HUES6 (cell line): Measurements from ENCODE around the gene HSF2BP.
"Not testable (repeated sequence)": the region's sequence is repeated elsewhere in the genome, so short reads cannot be mapped to it uniquely, and the experiment has no call there.

Source experiments
- H3K27ac ChIP-seq: 2 replicates; pipeline ENCODE4 v1.7.0; 2013; ENCODE audit warnings: low read depth, mild to moderate bottlenecking, low read length, inconsistent platforms
- H3K27me3 ChIP-seq: 2 replicates; pipeline ENCODE4 v1.6.1; 2013; ENCODE audit warnings: low read length; ENCODE audit not compliant: control insufficient read depth, insufficient read depth
- H3K36me3 ChIP-seq: 2 replicates; pipeline ENCODE4 v1.6.1; 2013; ENCODE audit warnings: low read length; ENCODE audit not compliant: control insufficient read depth, insufficient read depth
- H3K4me1 ChIP-seq: 2 replicates; pipeline ENCODE4 v1.6.1; 2013; ENCODE audit warnings: low read length; ENCODE audit not compliant: control insufficient read depth, insufficient read depth
- H3K4me3 ChIP-seq: 2 replicates; pipeline ENCODE4 v1.5.1; 2013; ENCODE audit warnings: low read depth, low read length
- H3K9ac ChIP-seq: one replicate; pipeline ENCODE4 v1.6.1; 2013; ENCODE audit warnings: mild to moderate bottlenecking, low read length
- H3K9me3 ChIP-seq: 2 replicates; pipeline ENCODE4 v1.6.1; 2013; ENCODE audit warnings: low read depth, low read length; ENCODE audit not compliant: control insufficient read depth, insufficient read depth

The HSF2BP gene

DNA sequence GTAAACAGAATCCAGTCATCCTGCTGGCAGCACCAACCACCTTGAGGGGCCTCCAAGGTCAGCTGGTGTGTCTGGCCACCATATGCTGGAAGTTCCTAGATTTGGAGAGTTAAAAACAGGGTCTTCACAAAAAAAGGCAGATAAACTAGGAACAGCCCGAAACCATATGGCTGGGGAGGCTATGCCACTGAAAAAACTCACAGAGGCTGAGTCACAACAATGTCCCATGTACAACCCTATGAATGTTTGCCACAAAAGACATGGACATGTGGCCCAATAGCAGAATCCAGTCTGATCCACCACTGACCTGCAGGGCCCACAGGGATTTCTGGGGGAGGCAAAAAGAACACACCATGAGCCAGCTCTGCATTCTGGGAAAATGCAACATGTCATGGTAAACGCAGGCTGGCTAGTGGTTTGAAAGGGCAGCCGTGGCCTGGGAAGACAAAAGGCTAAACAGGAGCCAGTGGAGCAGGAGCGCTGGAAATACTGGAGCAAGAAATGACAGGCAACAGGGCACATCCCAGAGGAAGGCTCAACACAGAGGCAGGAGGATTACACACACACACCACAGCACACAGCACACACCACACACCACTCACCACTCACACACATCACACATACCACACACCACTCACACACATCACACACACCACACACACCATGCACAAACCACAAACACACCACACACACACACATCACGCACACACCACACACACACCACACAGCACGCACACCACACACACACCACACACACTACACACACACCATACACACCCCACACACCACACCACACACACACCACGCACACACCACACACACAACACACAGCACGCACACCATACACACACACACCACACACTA is 55.4 kb downstream of the HSF2BP start:
- Histone ChIP-seq H3K27me3 (no peaks in the 10 kb centered on the region), H3K4me3 (no peak overlapping the region), H3K9me3 (no peaks in the 10 kb centered on the region), H3K9ac (no peak overlapping the region), H3K27ac (no peak overlapping the region), H3K36me3 (no peaks in the 10 kb centered on the region), H3K4me1 (peaks cover 5% of the 10 kb centered on the region; the same call in 1 of the 2 replicates)

GRCh38 chr21:43603233-43603626 is 56.1 kb downstream of the HSF2BP start:
- Histone ChIP-seq H3K9ac (no peak overlapping the region), H3K27ac (no peak overlapping the region)

DNA sequence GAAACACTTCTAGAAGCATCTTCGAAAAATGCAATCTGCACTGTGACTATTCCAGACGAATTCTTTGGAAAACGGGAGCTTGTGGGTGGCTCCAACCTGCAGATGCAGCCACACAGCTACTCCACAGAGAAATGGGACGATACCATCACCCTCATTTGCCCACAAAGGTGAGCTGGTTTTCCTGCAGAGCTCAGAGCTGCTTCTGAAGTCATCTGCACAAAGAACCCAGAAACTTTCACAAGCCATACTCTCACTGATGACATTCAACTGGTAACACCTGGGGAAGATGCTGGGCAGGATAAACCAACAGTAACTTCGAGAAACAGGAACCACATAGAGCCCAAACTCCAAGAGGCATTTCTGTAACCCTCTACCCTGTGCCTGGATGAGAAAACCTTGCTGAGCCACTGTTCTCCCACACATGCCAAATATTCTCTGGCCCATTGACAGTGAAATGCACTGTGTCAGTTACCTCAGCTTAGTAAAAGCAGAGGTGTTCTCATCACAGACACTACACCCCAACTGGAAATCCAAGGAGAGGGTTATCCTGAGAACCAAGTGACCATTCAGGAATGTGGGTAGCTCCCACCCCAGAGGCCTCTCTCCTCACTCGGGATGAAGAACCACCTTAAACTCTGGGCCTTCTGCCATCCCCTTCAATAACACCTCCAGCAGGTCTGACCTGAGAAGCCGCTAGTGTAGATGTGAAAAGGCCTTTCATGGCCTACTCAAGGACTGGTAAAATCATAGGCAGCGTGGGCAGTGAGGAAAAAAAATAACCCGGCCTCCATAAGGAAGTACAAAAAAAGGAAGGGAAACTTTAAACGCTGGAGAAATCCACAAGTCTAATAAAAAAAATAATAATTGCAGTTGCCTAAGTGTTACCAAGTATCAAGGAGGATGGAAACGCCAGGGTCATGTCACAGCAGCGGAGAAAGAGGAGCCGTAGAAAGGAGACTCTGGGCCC is 56.7 kb downstream of the HSF2BP start:
- no peak overlapping the region for H3K4me3 ChIP-seq
- H3K4me1 ChIP-seq = peaks cover 5% of the 10 kb centered on the region; the same call in 1 of the 2 replicates
- no peak overlapping the region for H3K27ac ChIP-seq
- no peaks in the 10 kb centered on the region for H3K27me3 ChIP-seq
- no peaks in the 10 kb centered on the region for H3K36me3 ChIP-seq
- no peaks in the 10 kb centered on the region for H3K9me3 ChIP-seq
- no peak overlapping the region for H3K9ac ChIP-seq

More at GRCh38 chr21:43603233-43603626, 56.1 kb downstream of the HSF2BP start:
- Histone ChIP-seq H3K27me3 (no peaks in the 10 kb centered on the region), H3K4me1 (peaks cover 5% of the 10 kb centered on the region; the same call in 1 of the 2 replicates), H3K9me3 (no peaks in the 10 kb centered on the region), H3K4me3 (no peak overlapping the region), H3K36me3 (no peaks in the 10 kb centered on the region)

- Histone ChIP-seq H3K4me1 (no peaks in the 10 kb centered on the region), H3K9ac (no peak overlapping the region), H3K27me3 (no peaks in the 10 kb centered on the region), H3K4me3 (no peak overlapping the region), H3K27ac (no peak overlapping the region), H3K9me3 (no peaks in the 10 kb centered on the region), H3K36me3 (no peaks in the 10 kb centered on the region)
These were observed 58.5 kb downstream of the HSF2BP start for GRCh38 chr21:43600642-43601402.

DNA sequence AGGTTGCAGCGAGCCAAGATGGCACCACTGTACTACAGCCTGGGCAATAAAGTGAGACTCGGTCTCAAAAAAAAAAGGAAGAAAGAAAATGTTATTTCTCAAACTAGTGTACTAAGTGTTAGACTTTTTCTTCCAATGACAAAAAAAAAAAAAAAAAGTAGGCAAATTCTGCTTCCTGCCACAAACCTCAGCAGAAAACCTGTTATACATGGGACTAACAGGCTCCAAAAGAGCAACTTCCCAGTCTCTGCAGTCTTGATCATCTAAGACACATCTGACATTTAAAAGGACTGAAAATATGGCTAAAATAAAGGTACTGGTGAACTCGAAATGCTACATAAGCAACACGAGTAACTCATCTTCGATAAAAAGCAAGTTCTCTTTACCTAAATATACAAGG is 59.6 kb downstream of the HSF2BP start:
- Histone ChIP-seq H3K9ac (no peak overlapping the region), H3K4me1 (no peaks in the 10 kb centered on the region), H3K27ac (no peak overlapping the region)

DNA sequence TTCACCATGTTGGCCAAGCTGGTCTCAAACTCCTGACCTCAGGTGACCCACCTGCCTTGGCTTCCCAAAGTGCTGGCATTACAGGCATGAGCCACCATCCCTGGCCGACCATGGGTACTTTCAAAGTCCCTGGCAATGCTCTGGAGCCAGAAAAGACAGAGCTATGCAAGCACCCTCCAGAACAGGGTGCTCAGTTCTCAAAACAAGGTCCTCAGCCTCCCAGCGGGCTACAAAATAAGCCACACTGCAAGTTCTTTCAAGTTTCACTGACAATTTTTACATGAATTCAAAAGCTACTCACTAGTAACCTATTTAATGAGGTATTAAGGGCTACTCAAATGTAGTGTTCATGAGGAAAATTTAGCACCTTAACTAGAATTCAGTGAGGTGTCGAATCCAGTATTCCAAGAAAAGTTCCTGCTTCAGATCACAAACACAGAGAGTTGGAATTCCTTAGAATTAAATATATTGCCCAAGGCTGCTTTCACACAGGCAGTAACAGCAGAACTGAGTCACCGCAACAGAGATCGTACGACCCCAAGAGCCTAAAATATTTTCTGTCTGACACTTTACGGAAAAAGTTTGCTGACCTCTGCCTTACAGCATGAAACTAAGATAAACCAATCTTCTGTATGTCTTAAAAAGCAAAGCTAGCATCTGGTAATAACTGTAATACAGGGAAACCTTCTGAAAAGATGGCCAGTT is 60.7 kb downstream of the HSF2BP start:
- H3K4me1 ChIP-seq = no peaks in the 10 kb centered on the region
- no peak overlapping the region for H3K27ac ChIP-seq
- no peaks in the 10 kb centered on the region for H3K36me3 ChIP-seq
- no peak overlapping the region for H3K4me3 ChIP-seq
- H3K9me3 ChIP-seq = no peaks in the 10 kb centered on the region
- no peak overlapping the region for H3K9ac ChIP-seq
- no peaks in the 10 kb centered on the region for H3K27me3 ChIP-seq

More for the DNA sequence above, 59.6 kb downstream of the HSF2BP start:
- H3K4me3 ChIP-seq = no peak overlapping the region
- no peaks in the 10 kb centered on the region for H3K9me3 ChIP-seq
- H3K36me3 ChIP-seq = no peaks in the 10 kb centered on the region
- no peaks in the 10 kb centered on the region for H3K27me3 ChIP-seq

- Histone ChIP-seq H3K4me1 (no peaks in the 10 kb centered on the region), H3K4me3 (no peak overlapping the region), H3K27me3 (no peaks in the 10 kb centered on the region), H3K9me3 (no peaks in the 10 kb centered on the region), H3K9ac (no peak overlapping the region), H3K36me3 (no peaks in the 10 kb centered on the region), H3K27ac (no peak overlapping the region)
These were observed 61.6 kb downstream of the HSF2BP start for GRCh38 chr21:43597540-43598250.

DNA sequence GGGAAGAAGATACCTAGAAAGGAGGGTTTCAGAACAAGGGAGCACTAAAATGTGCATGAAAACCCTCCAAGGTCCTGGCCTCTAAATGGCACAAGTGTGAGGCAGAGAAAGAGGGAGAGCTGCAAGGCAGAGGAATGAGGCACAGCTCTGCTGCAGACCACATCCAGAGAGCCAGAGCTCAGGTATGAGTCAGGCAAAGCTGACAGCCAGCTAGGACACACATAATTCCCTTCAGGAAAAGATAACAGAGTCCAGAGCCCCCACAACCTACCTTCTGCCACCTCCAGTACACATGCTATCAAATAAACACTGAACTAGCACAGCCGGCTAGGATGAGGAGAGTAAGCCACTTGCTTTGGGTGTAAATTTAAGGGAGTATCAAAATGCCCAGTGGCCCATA is 62.2 kb downstream of the HSF2BP start:
- H3K27ac ChIP-seq = no peak overlapping the region
- no peaks in the 10 kb centered on the region for H3K36me3 ChIP-seq
- no peaks in the 10 kb centered on the region for H3K9me3 ChIP-seq
- H3K4me1 ChIP-seq = no peaks in the 10 kb centered on the region
- no peak overlapping the region for H3K9ac ChIP-seq
- no peak overlapping the region for H3K4me3 ChIP-seq
- no peaks in the 10 kb centered on the region for H3K27me3 ChIP-seq

- H3K36me3 ChIP-seq = no peaks in the 10 kb centered on the region
- no peak overlapping the region for H3K9ac ChIP-seq
- H3K4me1 ChIP-seq = no peaks in the 10 kb centered on the region
- no peaks in the 10 kb centered on the region for H3K9me3 ChIP-seq
- H3K27me3 ChIP-seq = no peaks in the 10 kb centered on the region
- no peak overlapping the region for H3K27ac ChIP-seq
- no peak overlapping the region for H3K4me3 ChIP-seq
These were observed 62.7 kb downstream of the HSF2BP start for GRCh38 chr21:43596616-43597015.

DNA sequence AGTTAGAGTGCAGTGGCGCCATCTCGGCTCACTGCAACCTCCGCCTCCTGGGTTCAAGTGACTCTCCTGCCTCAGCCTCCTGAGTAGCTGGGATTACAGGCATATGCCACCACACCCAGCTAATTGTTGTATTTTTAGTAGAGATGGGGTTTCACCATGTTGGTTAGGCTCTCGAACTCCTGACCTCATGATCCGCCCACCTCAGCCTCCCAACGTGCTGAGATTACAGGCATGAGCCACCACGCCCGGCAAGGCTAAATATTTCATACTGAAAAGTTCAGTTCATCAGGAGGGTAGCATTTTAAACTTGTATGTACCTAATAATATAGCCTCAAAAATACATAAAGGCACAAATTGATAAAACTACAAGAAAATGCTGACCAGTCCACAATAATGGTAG is 63.5 kb downstream of the HSF2BP start:
- H3K27ac ChIP-seq, H3K4me1 ChIP-seq, H3K9ac ChIP-seq, H3K4me3 ChIP-seq, H3K9me3 ChIP-seq, H3K36me3 ChIP-seq, H3K27me3 ChIP-seq: not testable (repeated sequence)
